Measurements from ENCODE around the gene MAPK8IP2.

Gene MAPK8IP2

DNA sequence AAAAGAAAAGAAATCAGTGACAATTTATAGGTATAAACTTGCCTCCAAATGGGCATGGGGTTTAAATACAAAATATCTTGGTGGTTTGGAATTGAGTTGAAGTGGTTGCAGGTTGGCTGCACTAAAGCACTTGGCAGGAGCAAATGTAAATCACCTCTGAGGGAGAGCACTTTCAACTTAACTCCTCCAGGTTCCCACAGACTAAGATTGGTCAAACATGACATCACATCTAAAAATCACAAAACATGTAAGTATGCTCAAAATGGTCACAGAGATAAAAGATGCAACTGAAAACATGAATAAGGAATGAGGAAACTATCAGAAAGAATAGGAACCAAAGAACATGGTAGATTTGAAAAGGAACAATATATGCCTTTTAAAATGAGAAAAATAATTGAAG lies 59.7 kb downstream of the MAPK8IP2 start:
- H4K20me1 ChIP-seq (ENCODE audit: insufficient read depth, low read length): no peaks in the 10 kb centered on the region; the same call in 1 of the 2 replicates
- TF ChIP-seq, protein P1, sequence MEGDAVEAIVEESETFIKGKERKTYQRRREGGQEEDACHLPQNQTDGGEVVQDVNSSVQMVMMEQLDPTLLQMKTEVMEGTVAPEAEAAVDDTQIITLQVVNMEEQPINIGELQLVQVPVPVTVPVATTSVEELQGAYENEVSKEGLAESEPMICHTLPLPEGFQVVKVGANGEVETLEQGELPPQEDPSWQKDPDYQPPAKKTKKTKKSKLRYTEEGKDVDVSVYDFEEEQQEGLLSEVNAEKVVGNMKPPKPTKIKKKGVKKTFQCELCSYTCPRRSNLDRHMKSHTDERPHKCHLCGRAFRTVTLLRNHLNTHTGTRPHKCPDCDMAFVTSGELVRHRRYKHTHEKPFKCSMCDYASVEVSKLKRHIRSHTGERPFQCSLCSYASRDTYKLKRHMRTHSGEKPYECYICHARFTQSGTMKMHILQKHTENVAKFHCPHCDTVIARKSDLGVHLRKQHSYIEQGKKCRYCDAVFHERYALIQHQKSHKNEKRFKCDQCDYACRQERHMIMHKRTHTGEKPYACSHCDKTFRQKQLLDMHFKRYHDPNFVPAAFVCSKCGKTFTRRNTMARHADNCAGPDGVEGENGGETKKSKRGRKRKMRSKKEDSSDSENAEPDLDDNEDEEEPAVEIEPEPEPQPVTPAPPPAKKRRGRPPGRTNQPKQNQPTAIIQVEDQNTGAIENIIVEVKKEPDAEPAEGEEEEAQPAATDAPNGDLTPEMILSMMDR (IDR thresholded peaks at IDR 0.05; ENCODE audit: borderline replicate concordance, extremely low read depth, low read length, poor library complexity, severe bottlenecking): no peak
- no peak for TF ChIP-seq EZH2 (IDR thresholded peaks at IDR 0.05; ENCODE audit: borderline replicate concordance, low read depth, low read length, severe bottlenecking)

More for the DNA sequence above, 59.7 kb downstream of the MAPK8IP2 start:
- Histone ChIP-seq H3K79me2 (ENCODE audit: insufficient read depth, low read length) (no peaks in the 10 kb centered on the region), H3K4me3 (ENCODE audit: low read depth in 1 of 2, low read length in 2 of 2) (no peak overlapping the region), H3K27me3 (ENCODE audit: insufficient read depth, low read length, poor library complexity) (peaks cover 8% of the 10 kb centered on the region), H3K36me3 (ENCODE audit: insufficient read depth, low read length) (no peaks in the 10 kb centered on the region), H3K9me3 (ENCODE audit: insufficient read depth, low read length, severe bottlenecking) (no peaks in the 10 kb centered on the region), H3K9ac (ENCODE audit: low read depth, low read length) (no peak overlapping the region), H3K27ac (ENCODE audit: low read length) (no peak overlapping the region), H3K4me2 (ENCODE audit: insufficient read depth, low read length) (no peak overlapping the region), H2AFZ (ENCODE audit: low read depth, low read length) (no peak overlapping the region), H3K4me1 (ENCODE audit: insufficient read depth, low read length) (no peaks in the 10 kb centered on the region)
- ATAC-seq (ENCODE audit: insufficient read depth, low read depth): no peak
- no peak for DNase-seq

Data from DND-41 (cell line).